OCI-LY7 (cell line): Measurements from ENCODE around the gene GPRC5D.

Experiments
- CTCF ChIP-seq: fragments of 200-600 bp; sonication (generic); conservative IDR thresholded peaks from 2 replicates; pipeline ENCODE4 v1.5.1; 2014; ENCODE audit warnings: mild to moderate bottlenecking, antibody characterized with exemption, low read length, moderate library complexity, mixed read lengths
- EZH2phosphoT487 ChIP-seq: fragments of 200-600 bp; sonication (generic); IDR thresholded peaks from 2 replicates; pipeline ENCODE4 v1.6.1; 2018; ENCODE audit warnings: low read depth, borderline replicate concordance, mild to moderate bottlenecking, mixed run types, antibody characterized with exemption, low read length, moderate library complexity, mixed read lengths

DNA sequence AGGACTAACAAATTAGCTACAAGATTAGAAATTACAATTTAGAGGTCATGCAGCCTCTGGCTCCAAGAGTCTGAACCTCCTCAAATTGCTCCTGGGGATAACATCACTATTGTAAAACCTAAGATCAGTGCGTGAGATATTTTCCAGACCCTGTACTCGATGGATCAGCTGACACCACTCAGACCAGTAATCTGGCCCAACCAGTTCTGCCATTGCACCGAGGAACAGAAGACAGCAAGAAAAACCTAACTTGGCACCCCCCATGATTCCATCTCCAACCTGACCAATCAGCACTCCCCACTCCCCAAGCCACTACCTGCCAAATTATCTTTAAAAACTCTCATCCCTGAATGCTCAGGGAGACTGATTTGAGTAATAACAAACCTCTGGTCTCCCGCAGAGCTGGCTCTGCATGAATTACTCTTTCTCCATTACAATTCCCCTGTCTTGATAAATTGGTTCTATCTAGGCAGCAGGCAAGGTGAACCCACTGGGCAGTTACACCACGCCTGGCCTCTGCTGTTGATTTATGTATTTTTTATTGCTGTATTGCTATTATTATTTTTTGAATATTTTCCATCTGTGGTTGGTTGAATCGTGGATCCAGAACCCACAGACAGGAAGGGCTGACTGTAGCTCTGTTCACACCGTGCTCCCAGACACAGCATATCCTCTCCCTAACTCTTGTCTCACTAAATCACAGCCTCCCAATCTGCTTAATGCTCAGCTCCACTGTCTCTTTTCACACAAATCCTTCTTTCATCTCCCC lies 38.9 kb upstream of the GPRC5D start:
- no peak for TF ChIP-seq CTCF
- TF ChIP-seq EZH2phosphoT487 = no peak
